Stimulated activated CD8-positive, alpha-beta memory T cell treated with anti-CD3 and anti-CD28 coated beads, Interleukin-12 subunit alpha, Interleukin-12 subunit beta, amount 100 ng/mL, for 24 hours (primary cell): ENCODE measurements around the gene CSNK2A1.

Experiments used
- DNase-seq: peaks from one replicate; pipeline ENCODE4 v3.0.0-alpha.2; 2020; ENCODE audit errors: extremely low read depth

The CSNK2A1 gene

DNA sequence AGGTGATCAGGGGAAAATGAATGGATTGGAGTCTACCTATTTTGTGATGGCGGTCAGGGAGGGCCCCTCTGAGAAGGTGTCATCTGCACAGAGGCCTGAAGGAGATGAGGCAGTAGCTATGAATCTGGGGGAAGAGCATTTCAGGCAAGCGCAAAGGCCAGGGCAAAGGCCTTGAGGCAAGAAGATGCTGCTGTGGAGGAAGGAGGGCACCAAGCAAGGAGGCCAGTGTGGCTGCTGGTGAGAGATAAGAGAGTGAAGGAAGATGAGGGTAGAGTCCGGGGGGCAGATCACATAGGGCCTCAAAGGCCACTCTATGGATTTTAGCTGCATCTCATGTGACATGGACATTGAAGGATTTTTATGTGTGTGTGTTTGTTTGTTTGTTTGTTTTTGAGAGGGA lies 20.6 kb upstream of the CSNK2A1 start:
- DNase-seq = no peak

DNA sequence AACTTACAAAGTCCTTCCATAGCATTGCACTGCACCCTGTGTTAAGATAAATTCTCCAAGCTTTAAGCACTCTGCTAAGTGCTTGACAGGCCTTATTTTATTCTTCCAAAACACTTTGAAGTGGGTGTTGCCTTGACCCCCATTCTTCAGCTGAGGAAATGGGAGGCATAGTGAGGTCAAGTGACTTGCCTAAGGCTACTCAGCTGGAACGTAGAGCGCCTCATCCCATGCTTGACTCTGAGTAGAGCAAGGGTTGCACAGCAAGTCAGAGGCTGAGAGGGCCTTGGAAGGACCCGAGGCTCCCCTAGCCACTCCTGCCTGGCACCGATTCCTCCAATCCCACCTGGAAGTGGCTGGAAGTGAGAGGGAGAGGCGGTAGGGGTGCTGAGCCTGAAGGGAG lies 19.6 kb upstream of the CSNK2A1 start:
- DNase-seq = no peak

DNA sequence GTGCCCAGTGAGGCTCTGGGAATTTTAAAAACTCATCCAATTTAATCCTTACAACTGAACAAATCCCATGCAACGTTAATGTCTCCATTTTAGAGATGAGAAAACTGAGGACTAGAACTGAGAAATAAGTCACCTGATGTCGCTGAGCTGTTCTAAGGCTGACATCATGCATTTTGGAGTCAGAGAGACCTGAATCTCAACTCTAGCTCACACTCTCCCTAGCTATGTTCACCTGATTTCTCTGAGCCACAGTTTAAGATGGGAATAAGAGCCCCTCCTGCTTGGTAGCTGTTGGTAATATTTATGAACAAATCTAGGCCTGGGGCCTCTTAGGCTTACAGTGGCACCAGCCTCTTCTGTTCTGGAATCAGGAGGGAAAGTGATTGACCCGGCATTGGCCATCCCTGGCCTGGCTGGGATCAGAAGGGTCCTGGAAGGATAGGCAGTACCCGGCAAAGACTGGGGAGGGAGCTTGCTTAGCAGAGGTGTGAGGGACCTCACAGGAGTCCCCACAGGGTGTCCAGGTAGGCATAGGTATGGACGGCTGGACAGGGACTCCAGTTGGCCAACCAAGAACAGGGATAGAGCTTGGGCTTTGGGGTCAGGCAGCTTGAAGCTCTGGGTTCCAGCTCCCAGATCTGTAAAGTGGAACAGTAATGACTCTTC lies 18.8 kb upstream of the CSNK2A1 start:
- no peak for DNase-seq

DNA sequence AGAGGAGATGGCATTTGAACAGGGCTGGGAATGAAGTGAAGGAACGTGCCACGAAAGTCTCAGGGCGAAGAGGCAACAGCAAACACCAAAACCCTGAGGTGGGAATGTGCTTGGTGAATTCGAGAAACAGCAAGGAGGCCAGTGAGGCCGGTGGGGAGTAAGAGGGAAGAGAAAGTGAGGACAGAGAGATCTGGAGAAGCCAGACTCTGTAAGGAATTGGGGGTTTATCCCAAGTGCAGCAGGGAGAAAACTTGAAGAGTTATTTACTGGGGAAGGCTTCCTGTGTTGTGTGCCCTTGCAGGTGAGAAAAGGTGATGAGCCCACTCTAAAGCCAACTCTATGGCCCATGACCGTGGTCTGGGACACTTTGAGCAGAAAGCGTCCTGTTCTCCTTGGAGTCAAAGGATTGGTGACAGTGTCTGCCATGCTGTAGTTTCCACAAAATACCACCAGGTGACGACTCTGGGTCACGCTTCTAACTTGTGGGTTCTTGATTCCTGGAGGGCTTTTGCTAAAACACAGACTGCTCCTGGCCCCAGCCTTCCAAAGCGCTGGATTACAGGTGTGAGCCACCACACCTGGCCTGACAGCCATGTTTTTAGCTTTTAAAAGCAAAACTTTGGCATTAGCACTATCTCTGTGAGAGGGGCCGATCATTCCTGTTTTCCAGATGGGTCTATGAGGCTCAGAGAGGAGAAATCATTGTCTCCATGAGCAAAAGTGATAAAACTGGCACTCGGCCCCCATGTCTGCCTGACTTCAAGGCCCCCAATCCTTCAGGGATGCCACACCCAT lies 18.0 kb upstream of the CSNK2A1 start:
- no peak for DNase-seq

DNA sequence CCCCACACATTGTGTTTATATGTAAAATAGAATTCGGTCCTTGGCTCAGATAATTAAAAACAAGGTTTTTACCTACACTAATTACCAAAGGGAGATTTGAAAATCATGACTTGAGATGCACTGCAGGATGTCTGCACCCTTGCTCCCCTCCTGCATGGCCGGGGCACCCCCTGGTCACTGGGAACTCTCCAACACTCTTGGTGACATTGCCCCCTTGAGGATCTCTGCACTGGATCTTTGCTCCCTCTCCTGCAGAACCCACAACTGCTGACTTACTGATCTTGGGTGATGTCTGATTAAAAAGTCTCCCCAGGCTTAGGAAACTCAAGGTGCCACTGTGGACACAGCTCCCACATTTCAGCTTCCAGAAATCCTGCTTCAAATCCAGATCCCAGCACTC lies 17.1 kb upstream of the CSNK2A1 start:
- no peak for DNase-seq

DNA sequence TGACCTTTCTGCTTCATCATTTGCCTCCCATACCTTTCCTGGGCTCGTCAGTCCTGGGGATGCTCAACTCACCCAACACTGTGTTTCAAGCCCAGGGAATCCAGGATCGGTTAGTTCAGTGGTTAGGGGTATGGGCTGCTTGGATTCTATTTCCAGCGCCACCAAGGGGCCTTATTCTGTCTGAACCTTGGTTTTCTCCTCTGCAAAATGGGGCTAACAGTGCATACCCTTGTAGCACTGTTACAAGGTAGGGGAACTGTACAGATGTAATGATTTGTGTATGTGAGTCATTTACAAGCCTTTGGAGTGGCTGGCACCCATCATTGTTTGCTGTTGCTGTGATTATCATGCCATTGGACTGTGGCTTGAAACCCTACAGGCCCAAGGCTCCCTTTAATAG lies 14.5 kb upstream of the CSNK2A1 start:
- DNase-seq = no peak

DNA sequence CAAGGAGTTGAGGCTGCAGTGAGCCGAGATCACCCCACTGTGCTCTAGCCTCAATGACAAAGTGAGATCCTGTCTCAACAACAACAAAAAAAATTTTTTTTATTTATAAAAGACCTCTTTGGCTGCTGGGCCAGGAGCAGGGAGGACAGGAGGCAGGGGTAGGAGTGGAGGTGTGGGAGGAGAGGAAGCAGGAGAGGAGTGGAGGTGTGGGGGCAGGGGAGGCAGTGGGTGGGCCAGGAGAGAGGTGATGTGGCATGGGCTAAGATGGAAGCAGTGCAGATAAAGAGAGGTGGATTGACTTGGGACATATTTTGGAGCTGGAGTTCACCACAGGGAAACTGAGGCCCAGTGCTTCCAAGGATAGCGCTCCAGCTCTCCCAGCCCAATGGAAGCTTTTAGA lies 13.4 kb upstream of the CSNK2A1 start:
- DNase-seq = no peak

DNA sequence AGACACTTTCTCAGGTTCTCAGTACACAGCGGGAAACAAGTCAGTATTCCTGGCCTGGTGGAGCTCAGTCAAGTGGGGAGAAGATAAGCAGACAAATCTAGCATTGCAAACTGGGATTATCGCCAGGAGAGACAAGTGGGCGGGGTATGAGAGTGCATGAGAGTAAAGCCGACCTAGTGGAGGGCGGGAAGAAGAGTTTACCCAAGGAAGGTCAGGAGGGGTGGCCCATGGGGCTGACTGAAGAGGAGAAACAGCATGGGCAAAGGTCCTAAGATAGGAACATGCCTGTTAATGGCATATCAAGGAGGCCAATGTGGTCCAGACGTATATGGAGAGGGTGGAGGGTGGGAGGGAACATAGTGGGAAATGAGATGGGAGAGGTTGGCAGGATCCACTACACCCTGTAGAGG lies 12.4 kb upstream of the CSNK2A1 start:
- DNase-seq = no peak

DNA sequence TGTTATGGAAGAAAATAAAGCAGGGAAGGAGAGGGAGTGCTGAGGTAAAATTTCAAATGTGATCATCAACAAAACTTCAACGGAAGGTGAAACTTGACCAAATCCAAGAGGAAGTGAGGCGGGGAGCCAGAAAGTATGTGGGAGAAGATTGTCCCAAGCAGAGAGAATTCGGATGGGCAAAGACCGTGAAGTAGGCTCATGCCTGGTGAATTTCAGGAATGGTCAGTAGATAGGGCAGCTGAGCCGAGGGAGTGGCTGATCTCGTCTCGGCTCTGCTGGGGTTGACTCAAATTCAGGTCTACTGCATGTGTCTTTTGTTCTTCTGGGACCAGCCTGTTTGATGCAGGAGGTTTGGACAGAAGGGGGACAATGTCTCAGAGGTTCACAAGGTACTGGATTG lies 7.0 kb upstream of the CSNK2A1 start:
- DNase-seq = no peak

DNA sequence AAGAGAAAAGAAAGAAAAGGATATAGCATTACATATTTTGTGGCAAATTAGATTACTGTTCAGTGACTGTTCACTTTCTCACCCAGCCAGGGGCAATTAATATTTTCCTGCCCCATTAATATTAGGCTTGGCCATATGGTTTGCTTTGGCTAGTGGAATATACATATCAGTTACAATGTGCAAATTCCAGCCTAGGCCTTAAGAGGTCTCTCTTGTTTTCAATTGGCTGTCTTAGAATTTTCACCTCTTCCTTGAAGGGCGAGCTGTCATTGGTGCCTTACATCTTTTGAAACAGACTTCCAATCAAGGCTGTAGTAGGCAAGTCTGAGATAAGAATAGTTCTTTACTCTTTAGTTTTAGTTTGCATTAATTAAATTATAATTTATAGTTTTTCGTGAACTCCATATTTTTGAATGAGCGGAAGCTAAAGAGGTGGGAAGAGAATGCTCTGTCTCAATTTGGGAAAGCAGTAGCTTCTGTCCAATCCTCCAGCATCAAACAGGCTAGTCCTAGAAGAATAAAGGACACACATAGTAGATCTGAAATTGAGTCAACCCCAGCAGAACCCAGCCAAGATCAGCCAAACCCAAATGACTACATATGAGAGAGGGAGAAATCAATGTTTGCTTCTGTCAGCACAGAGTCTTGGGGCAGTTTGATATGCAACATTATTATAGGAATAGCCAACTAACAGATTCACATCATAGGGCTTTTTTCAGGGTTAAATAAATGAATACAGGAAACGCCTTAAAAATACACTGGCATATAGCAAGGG lies 6.3 kb upstream of the CSNK2A1 start:
- no peak for DNase-seq

DNA sequence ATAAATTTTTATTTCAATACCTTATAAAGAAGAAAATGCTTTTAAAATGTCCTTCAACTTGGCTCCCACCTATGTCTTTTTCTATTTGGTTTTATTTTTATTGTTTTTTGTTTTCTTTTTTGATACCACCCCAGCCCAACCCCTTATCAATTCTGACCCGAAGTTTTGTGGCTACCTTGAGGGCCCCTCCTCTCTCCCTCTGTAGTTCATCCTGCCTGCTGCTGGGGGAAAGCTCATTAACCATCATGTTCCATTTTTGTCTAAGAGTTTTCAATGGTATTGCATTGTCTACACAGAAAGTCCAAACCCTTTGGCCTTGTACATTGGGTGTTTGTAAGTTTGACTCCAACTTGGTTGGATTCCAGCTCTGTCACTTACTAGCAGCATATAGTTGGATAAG lies 5.3 kb upstream of the CSNK2A1 start:
- DNase-seq = no peak

DNA sequence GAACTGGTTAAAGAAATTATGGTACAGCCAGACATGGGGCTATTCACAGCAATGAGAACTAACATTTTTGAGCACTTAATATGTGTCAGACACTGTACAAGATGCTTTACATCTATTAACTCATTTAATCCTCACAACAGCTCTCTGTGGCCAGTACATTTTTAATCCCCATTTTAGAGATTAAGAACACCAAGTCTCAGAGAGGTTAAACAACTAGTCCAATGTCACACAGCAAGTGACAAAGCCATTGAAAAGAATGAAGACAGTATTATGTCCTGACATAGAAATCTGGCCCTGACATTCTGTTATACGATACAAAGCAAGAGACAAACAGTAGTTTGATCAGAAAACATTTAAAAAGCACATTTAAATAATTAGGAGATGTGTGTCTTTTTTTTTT lies 3.8 kb upstream of the CSNK2A1 start:
- no peak for DNase-seq

DNA sequence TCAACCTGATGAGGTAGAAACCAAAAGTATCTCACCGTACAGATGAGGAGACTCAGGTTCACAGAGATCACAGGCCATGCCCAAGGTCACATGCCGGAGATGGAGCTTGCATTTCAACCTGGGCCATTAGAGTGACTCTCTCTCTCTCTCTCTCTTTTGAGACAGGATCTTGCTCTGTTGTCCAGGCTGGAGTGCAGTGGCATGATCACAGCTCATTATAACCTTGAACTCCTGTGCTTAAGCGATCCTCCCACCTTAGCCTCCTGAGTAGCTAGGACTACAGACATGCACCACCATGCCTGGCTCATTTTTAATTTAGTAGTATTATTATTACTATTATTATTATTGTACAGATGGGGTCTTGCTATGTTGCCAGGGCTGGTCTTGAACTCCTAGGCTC lies 2.8 kb upstream of the CSNK2A1 start:
- no peak for DNase-seq

DNA sequence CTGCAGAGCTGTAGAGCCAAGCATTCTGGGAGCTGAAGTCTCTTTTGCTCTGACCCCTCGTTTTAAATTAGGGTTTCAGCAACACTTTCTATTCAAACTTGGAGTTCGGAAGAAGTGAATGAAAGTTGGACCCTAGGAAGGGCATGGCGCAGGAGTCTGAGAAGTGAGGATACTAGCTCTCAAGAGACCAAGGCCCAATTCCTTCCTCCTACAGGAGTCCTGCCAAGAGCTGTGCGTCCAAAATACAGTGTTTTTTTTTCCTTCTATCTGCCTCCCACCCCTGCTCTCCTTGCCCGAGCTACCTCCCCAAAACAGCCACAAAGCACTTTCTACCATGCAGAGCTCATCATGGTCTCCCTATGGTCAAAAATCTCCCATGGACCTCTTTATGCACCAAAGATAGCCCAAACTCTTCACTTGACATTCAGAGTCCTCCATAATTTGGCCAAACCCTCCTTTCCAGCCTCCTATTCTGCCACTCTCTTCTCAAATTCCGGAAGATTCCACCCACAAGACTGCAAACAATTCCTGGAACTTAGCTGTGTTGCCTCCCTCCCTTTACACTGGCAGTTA lies 649 bp upstream of the CSNK2A1 start:
- DNase-seq = no peak

DNA sequence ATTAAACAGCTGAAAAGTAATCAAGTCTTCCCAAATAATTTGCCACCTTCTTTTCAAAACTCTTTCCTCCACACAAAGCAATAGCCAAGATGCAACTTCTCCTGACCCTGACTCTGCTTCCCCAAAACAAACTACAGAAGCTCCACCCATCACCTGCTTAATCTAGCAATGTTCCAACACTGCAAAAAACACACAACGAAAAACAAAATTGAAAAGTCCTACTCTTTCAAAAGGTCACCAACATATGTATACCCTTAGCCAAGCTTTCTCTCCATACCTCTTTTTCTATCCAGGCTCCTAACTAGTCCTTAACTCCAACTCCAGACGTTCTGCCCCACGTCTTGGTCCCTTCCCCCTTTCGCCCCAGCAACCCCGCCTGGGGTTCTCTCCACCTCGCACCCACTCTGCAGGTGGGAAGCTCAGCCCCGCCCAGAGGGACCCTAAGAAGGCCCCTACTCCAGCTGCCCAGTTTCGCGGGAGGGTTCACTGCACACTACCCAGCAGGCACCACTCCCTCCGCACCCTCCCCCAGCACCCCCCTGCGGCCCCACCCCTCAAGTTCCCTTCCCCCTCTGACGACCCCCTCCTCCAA lies 717 bp downstream of the CSNK2A1 start:
- no peak for DNase-seq

DNA sequence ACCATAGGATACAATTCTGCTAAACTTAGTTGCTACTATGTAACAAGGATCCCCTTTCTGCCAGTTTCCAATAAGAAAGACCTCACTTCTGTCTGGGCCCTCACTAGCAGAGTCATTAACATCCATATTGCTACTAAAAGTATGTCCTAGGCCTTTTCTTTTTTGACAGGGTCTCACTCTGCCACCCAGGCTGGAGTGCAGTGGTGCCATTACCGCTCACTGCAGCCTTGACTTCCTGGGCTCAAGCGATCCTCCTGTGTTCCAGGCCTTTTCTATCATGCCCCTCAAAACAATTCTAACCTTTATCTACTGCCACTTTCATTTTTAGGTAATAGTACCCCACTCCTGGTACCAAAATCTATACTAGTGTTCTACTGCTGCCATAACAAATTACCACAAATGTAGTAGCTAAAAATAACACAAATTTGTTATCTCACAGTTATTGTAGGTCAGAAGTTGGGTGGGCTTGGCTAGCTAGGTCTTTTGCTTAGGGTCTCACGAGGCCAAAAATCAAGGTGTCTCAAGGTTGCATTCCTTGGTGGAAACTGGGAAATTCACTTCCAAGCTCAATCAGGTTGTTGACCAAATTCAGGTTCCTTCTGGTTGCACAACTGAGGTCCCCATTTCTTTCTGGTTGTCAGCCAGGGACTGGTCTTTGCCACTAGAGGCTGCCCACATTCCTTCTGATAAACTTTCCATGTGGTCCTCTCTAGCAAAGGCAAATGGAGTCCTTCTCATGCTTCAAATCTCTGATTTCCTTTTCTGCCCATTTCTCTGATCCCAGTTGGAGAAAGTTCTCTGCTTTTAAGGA lies 3.0 kb downstream of the CSNK2A1 start:
- DNase-seq = no peak

DNA sequence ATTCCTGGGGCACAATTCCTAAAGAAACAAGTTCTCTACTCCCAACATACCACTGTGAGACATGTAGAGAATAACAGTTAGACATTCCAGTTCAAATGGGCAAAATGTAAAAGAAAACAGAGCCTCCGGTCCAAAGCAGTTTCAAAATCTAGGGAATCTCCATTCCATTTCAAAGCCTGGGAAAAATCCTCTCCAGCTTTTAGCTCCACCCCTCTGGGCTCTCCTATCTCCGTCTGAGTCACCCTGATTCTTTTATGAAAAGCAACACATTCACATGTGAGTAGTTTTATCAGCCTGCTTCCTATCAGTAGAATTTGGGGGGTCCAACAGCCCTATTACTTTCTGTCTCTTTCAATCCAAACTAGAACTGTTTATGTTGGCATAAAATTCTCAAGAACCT lies 3.7 kb downstream of the CSNK2A1 start:
- no peak for DNase-seq

DNA sequence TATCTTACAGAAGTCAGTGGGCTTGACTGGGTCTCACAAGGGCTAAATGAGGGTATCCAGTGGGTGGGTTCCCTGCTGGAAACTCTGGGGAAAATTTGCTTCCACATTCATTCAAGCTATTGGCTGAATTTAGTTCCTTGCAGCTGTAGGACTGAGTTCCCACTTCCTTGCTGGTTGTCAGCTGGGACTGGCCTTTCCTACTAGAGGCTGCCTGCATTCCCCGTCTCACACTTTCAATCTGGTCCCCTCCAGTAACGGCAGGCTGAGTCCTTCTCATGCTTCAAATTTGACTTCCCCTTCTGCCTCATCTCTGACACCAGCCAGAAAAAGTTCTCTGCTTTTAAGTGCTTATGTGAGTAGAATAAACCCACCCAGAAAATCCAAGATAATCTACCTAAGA lies 4.4 kb downstream of the CSNK2A1 start:
- no peak for DNase-seq

DNA sequence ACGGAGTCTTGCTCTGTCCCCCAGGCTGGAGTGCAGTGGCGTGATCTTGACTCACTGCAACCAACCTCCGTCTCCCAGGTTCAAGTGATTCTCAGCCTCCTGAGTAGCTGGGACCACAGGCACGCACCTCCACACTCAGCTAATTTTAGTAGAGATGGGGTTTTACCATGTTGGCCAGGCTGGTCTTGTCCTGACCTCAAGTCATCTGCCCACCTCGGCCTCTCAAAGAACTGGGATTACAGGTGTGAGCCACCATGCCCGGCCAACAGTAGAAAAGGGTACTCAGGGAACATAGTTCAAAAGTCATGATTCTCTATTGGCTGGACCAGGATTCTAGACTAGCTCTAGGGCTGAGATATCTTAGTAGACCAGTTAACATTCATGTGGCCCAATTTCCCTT lies 5.6 kb downstream of the CSNK2A1 start:
- no peak for DNase-seq

DNA sequence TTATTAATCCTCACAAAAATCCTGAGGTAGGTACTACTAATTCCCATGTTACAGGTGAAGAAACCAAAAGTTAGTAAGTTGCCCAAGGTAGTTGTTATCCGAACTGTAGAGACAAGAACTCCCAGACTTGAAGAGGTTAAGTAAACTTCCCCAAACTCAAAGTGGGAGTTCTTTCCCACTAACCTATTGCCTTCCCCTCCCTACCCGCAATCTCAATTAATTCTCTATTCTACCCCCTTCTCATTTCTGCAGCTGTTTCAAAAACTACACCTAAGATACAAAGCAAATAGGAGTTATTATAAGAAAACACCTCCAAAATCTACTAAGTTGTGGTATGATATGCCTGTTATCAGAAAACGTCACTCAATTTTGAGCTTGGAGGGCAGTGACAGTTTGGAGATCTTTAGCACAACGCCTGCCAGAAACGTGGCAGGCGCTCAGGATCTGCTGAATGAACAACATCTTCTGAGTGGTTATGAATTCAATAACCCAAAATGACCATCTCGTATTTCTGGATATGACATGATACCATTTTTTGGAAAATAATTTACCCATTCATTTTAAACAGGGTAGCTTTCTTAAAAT lies 7.1 kb downstream of the CSNK2A1 start:
- DNase-seq = no peak

DNA sequence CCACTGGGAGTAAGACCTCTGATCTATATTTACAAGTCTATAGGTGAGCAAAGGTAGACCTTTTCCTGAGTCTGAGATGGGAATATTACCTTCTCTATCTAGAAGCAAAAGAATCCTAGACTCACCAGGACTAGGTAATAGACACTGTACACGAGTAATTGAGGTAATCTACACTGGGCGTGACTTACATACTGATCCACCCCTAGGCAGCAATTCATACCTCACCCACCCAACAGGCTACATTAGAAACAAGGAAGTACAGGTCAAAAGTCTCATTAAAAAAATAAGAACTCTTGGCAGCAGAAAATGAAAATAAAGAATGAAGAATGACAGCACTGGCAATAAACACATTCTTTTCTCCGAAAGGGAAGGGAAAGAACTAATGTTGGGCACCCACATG lies 7.6 kb downstream of the CSNK2A1 start:
- DNase-seq = no peak
